Peyer's patch (tissue), 4 donors: Measurements from ENCODE around the gene CLMP.
"Not testable (repeated sequence)": the region's sequence is repeated elsewhere in the genome, so short reads cannot be mapped to it uniquely, and the experiment has no call there.

Experiments used
- CTCF ChIP-seq, 6 experiments: fragments of 450-650 bp in 4 of 6; fragments of 200-600 bp in 2 of 6; sonication (generic) in 1 of 6; IDR thresholded peaks; one replicate each; pipeline ENCODE4 v1.5.1; 2017 to 2019; ENCODE audit warnings: antibody characterized with exemption in 6 of 6, mild to moderate bottlenecking in 3 of 6, moderate library complexity in 1 of 6
- POLR2A ChIP-seq, 2 donors: fragments of 450-650 bp; IDR thresholded peaks; one replicate each; pipeline ENCODE4 v1.5.1; 2017; ENCODE audit warnings: antibody characterized with exemption in 2 of 2, mild to moderate bottlenecking in 2 of 2, moderate library complexity in 2 of 2

DNA sequence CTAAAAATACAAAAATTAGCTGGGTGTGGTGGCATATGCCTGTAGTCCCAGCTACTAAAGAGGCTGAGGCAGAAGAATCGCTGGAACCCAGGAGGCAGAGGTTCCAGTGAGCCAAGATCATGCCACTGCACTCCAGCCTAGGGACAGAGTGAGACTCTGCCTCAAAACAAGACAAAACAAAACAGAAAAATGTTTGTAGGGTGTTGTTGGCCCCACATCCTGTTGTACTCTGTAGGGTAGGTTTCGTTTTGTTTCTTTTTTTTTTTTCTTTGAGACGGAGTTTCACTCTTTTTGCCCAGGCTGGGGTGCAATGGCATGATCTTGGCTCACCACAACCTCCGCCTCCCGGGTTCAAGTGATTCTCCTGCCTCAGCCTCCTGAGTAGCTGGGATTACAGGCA, 107.4 kb downstream of the CLMP start:
- not testable (repeated sequence) for TF ChIP-seq CTCF, POLR2A (IDR thresholded peaks at IDR 0.05)
